A549 treated with dexamethasone at 1 μM for 4 hours (cell line): ENCODE data around the gene SMIM8. TPM values are rescaled to one million over a fixed set of nuclear protein-coding genes. Genes with fewer than 3 reads are reported as not detected.

Experiments used
- total RNA-seq: library from RNA; stranded (reverse); fragments of 200-300 nt; extraction: Qiagen RNA extraction; gene quantifications from 5 replicates; pipeline ENCODE4 v1.2.3, GENCODE V29; 2022

SMIM8 gene
- 2.3 to 4.1 TPM (median 3.2 TPM) in 5 replicates for total RNA-seq

GRCh38 chr6:87322304-87323212 lies at the start of gene SMIM8:
SMIM8 (plus strand) TSS chr6:87322588; CDS start chr6:87337032, 14,444 bp downstream.

GRCh38 chr6:87344731-87345130 lies 22.3 kb downstream of the SMIM8 start, which contains the start of gene C6orf163:
C6orf163 (plus strand) TSS chr6:87344813; CDS start chr6:87345100, 287 bp downstream.

Other genes with a start within 250 kb of the SMIM8 start
- gene CGA, start 227.5 kb upstream of the SMIM8 start, total RNA-seq = 0.29 to 0.72 TPM (median 0.47 TPM) in 5 replicates
- 2.9 to 5.1 TPM (median 3.7 TPM) in 5 replicates for gene ZNF292, start 167.0 kb upstream of the SMIM8 start, total RNA-seq
- gene GJB7, start 6.7 kb downstream of the SMIM8 start, total RNA-seq = not detected in 5 replicates
- 0.09 to 0.32 TPM (median 0.22 TPM) in 5 replicates for gene C6orf163, start 22.2 kb downstream of the SMIM8 start, total RNA-seq
- 0.31 to 0.57 TPM (median 0.38 TPM) in 5 replicates for gene CFAP206, start 85.4 kb downstream of the SMIM8 start, total RNA-seq
- gene SLC35A1, start 150.4 kb downstream of the SMIM8 start, total RNA-seq = 7.3 to 10.2 TPM (median 9.5 TPM) in 5 replicates